NCI-H460 (cell line): ENCODE measurements around the gene DOK5. TPM values are rescaled to one million over a fixed set of nuclear protein-coding genes. Genes with fewer than 3 reads are reported as not detected.

Source experiments
- DNase-seq: peaks from one replicate; pipeline ENCODE4 v3.0.0-alpha.2; 2016; ENCODE audit warnings: low read depth; ENCODE audit errors: extremely low read depth
- total RNA-seq: library from RNA; depleted of rRNA; stranded (reverse); fragments of >200 nt; shearing (Covaris generic); gene quantifications from 2 replicates; pipeline ENCODE4 v1.2.3, GENCODE V29; 2014

DOK5 gene
- total RNA-seq, 1 experiment from 2014 or later: not detected

DNA sequence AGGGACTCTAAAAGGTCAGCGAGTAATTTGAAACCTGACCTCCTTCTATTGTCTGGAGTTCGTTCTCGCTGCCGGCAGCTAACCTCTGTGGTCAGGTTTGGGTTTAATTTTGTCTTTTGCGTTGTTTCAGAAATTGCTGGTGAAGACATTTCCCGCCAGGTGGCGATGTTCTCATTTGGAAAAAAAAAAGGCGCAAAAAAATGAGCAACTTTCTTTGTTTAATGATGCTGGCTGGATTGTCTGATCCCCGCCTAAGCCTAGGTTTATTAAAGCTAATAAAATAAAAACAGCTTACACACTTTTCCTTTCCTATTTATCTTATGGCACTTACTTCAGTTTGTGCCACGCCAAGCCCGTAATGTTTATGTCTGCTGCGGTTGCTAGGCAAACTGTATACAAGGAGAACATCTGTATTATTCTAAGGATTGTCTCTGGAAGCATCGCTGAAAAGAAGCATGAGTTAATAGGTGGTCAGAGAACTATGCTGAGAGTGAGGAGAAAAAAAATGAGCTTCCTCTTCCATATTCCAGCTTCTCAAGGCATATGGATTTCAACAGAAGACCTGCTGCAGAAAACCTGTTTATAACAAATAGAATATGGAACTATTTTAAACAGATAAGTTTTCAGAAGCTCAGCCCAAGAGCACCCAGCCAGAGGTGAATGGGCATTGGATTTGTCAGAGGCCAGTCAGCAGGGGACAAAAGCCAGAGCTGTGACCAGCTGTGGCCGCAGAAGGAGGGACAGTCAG lies 205.7 kb downstream of the DOK5 start:
- DNase-seq: peak; percentile 22

DNA sequence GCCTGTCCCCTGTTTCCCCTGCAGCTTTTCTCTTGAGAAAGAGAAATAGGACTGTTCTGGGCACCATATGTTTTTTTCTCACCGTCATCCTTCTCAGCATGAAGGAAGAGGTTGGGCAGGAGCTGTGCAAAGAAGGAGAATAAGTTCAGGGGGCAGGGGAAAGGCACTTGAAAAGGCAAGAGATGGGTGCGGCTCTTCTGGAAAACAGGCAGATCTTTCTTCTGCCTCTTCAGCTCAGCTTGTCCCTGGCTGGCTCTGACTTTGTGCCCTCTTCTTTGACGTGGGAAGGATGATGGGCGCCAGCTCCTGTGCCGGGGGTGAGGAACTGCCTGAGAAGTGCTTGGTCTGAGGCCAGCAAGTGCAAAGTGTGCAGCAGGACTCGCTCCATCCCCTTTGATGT lies 206.5 kb downstream of the DOK5 start:
- no peak for DNase-seq

DNA sequence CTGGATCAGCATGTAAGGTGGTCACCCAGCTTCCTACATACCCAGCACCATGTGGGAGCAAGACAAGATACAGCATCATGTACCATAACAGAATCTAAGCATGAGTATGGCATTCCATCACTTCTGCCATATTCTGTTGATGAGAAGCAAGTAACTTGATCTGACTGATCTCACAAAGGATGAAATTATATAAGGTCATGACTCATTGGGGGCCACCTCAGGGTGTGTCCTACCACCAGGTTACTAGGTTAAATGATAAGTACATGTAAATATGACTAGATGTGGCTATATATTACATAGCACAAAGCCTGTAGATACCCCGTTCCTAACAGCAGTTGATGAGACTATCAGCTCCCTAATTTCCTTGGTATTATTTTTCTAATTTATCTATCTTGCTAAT lies 213.1 kb downstream of the DOK5 start:
- no peak for DNase-seq

DNA sequence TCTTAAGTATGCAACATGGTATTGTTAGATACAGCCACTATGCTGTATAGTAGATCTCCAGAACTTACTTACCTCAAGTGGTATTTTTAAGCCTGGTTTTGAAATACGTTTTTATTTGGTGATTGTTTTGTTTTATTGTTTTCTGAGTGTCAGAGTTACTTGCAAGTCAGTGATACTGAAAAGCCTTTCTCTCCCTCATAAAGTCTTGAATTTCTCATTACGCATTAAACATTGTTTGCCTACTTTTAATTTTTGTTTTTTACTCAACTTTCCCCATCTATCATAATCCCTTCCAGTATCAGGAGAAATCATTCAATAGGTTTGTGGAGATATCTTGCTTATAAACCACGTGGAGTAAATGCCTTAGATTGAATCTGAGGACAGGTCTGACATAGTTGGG lies 214.9 kb downstream of the DOK5 start:
- no peak for DNase-seq

DNA sequence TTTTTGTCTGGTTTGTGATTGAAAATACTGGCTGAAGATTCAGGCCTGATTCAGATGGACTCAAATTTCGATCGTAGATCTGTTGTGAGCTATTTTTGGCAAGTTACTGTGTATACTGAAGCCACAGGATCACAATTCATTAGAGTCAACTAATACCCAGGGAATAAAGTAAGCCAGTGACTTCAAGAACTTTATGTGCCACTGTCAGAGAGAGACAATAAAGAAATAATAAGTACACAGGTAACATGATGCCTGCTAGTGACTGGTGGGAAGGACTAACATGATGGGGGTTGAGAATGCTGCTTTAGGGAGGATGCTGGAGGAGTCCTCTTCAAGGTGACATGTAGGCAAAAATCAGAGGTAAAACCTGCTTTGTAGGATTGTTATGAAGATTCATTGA lies 215.9 kb downstream of the DOK5 start:
- no peak for DNase-seq

DNA sequence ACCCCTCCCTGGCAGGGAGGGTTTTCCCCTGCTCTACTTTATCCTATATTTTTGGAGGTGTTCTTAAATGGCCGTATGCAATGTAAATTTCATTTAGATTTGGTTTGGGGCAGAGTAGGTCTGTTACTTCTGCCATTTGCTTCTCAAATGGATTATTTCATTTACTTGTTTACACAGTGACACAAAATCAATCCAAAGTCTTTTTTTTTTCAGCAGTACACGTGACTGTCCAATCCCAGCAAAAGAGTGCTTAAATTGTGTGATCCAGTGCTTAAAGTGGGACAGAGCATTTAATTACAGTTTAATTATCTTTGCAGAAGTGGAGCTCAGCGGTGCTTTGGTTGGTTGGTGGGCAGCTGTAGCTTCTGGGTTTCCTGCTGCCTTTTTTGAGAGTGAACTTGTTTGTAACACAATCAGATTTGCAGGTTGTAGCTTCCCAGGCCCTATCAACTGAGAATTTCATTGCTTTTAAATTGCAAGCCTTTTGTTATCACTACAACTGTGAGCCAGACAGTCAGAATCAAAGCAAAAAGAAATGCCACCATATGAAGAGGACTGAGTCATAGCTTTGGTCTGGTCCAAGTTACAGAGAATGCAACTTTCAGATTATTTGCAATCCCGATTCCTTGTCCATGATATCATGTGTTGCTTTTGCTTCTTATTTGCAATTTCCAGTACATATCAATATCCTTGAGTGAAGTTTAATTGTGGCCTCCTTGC lies 216.9 kb downstream of the DOK5 start:
- DNase-seq: no peak

DNA sequence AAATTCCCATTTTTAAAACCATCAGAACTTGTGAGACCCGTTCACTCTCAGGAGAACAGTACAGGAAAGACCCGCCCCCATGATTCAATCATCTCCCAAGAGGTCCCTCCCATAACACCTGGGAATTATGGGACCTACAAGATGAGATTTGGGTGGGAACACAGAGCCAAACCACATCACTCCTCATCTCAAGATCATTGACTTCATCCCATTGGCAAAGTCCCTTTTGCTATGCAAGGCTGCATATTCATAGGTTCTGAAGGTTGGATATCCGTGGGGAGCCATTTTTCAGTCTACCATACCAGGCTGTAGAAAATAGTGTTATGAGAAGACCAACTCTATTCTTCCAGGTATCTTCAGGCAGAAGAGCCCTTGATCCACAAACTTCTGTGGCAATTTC lies 219.1 kb downstream of the DOK5 start:
- DNase-seq: no peak

DNA sequence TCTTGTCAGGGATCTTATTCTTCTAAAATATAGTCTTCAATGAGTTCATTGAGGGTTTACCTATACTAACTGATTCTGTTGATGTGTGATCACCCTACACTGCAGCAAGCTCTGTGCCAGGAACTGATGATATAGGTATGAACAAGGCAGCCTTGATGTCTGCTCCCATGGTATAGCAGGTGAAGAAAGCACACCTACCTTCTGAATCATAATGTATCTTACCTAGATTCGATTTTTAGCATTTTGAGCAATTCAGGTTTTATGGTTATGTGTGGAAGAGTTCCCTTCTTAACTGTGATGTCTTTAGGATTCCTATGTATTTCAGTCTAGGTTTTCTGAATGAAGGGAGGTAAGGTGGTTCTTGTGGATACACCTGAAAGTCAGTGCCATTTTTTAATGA lies 223.0 kb downstream of the DOK5 start:
- no peak for DNase-seq
